ENCODE data around the gene USP10.

Gene USP10

GRCh38 chr16:84774810-84775209 lies 75.0 kb downstream of the USP10 start:
- DNase-seq (ENCODE audit: low read depth), result peak; percentile 54

DNA sequence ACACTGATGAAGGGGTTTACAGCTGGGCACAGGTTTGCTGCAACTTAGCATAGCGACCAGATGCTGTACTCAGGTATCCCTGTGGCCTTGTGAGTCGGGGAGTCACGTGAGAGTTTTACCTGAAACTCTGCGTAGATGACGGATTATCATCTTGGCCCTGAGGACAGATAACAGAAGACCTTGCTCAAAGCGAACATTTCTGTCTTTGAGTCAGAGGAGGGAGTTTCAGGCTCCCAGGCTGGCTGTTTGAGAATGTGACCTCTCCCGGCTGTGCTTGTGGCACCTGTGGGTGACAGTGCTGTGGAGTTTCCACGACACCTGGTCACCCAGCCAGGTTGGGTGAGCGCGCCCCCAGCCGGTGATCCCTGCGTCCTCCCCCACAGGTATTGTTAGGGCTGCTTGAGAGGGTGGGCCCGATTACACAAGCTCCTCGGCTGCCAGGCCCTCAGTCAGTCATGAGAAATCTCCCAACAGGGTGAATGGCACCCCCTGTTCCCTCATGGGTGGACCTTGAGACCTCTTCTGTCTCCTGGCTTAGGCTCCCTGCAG lies 75.5 kb downstream of the USP10 start:
- DNase-seq (ENCODE audit: low read depth), result no peak

- DNase-seq (ENCODE audit: low read depth), result no peak
Observed at GRCh38 chr16:84777435-84777834, 77.6 kb downstream of the USP10 start.

GRCh38 chr16:84778720-84779119 lies 78.9 kb downstream of the USP10 start:
- no peak for DNase-seq (ENCODE audit: low read depth)

DNA sequence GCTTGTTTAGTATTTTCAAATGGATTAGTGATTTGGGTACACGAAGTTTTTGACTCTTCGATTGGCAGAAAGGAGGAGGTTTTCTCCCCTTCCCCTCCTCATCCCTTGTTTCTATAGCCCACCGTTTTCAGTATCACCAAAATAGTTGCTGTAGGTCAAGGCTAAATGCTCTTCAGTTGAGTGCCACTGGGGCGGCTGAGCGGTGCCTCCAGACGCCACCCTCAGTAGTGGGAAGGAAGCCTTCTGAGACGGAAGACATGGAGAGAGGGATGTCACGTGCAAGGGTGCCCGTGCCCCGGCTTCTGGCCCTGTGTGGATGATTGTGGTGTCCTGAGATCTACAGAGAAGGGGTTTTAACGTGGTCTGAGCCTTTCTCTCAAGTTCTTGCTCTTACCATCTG lies 80.3 kb downstream of the USP10 start:
- DNase-seq (ENCODE audit: low read depth), result no peak

DNA sequence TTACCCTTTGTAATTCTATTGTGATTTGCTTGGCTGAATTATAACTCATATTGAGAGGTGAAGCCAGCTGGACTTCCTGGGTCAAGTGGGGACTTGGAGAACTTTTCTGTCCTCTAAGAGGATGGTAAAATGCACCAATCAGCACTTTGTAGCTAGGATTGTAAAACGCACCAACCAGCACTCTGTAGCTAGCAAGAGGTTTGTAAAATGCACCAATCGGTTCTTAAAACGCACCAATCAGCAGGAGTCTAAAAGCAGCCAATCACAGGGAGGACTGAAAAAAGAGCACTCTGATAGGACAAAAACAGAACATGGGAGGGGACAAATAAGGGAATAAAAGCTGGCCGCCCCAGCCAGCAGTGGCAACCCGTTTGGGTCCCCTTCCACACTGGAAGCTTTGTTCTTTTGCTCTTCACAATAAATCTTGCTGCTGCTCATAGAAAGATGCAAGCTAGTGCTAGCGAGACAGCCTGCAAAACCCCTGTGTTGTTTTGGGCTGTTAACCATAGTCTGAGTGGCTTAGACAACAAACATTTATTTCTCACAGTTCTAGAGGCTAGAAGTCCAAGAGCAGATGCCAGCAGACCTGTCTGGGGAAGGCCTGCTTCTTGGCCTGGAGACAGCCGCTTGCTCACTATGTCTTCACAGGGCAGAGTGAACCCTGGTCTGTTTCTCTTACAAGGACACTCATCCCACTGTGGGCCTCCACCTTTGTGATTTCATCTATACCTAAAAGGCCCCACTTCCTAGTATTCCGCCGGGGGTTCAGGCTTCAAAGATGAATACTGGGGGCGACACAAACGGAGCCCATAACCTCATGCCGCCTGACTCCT lies 81.0 kb downstream of the USP10 start:
- DNase-seq (ENCODE audit: low read depth), result no peak

- no peak for DNase-seq (ENCODE audit: low read depth)
Observed at GRCh38 chr16:84782846-84783245, 83.0 kb downstream of the USP10 start.

- DNase-seq (ENCODE audit: low read depth), result no peak
Observed at GRCh38 chr16:84785843-84786581, 86.2 kb downstream of the USP10 start.

DNA sequence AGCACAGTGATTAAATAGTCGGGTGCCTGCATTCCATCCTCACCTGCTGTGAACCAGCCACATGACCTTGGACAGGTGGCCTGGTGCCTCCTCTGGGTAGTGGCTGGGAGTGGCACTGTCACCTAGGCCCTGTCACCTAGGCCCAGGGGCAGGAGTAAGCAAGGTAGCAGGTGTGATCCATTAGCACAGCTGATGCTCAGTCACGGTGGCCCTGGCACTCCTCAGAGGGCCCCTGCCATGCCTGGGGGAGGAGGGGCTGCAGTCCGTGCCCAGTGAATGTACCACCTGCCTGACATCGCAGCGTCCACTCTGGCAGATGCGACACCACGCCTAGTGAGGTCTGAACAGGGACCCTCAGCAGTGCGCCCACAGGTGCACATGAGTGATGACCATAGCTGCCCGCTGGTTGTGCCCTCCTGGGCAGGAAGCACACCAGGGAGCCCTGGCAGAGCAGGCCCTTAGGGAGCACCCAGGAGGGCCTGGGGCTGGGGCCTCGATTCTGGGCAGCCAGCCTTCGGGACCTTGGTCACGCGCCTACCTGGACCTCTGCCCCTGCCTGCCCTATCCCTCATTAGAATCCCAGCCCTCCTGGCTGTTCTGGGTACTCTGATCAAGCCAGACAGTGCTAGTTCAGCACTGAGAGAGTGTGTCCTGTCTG lies 86.9 kb downstream of the USP10 start:
- no peak for DNase-seq (ENCODE audit: low read depth)

DNA sequence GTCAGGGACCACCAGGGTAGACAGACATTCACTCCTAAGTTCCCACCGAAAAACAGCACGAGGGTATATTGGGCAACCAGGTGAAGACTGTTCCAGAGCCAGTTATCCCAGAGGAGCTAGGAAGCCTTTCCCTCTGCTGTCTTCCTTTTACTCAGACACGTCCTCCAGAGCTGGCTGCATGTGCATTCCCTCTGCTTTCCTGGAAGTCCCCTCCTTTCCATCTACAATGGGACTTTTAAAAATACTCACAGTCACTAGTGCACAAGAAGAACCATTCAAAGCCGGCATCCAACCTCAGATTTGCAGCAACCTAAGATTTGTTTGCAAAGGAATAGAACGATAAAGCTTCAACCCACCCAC lies 87.4 kb downstream of the USP10 start:
- DNase-seq (ENCODE audit: low read depth), result no peak

GRCh38 chr16:84788920-84789391 lies 89.2 kb downstream of the USP10 start:
- peak; percentile 55 for DNase-seq (ENCODE audit: low read depth)

GRCh38 chr16:84789431-84789830 lies 89.6 kb downstream of the USP10 start:
- DNase-seq (ENCODE audit: low read depth), result no peak

DNA sequence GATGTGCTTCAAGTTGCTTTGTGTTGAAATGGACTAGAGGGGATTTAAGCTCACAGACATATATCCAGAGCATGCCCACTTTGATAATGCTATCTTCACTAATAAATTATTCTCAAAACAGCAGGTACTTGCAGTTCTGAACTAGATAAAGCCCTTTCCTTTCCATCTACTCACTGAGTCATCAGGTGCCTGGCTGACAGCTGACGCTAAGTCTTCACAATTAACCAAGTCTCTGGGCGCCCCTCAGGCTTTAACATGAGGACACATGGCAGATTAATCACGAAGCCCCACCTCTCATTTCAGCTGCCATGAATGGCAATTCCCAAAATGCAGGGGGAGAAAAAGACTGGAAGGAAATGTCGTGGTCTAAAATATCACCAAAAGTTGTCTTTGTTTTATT lies 90.5 kb downstream of the USP10 start:
- no peak for DNase-seq (ENCODE audit: low read depth)

- DNase-seq (ENCODE audit: low read depth), result no peak
Observed at GRCh38 chr16:84791088-84791487, 91.3 kb downstream of the USP10 start.

DNA sequence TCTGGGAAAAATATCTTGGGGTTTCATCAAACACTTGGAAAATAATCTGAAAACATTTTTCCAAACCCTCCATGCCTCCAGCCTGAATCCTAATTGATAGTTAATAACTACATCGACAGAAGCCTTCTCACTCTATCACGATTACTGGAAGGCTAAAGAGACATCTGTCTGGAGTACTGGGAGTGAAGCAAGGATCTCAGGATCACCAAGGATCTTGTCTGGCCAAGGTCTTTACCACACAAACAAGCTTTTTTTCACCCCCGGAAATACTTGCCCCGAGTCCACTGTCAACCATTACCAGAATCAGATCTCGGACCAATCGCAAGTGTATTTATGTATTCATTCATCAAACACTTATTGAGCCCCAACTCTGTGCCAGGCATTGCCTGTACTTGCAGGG lies 91.7 kb downstream of the USP10 start:
- no peak for DNase-seq (ENCODE audit: low read depth)

GRCh38 chr16:84794186-84794585 lies 94.4 kb downstream of the USP10 start:
- DNase-seq (ENCODE audit: low read depth), result no peak

DNA sequence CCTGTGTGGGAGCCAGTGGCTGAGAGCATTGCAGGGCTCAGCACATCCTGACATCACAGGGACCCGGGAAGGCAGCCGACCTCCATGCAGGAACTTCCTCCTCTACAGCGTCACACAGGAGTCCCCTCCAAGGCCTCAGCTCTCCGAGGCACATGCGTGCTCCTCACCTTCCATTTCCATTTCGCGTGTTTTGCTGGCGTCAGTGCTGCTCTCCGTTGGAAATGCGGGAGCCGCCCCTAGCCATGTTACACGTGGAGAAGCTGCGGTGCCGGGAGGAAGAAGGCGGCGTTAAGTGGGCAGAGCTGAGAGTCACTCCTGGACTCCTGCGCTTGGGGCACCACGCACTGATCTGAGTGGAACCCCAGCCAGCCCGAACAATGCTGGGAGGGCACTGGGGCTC lies 94.8 kb downstream of the USP10 start:
- DNase-seq (ENCODE audit: low read depth), result no peak

DNA sequence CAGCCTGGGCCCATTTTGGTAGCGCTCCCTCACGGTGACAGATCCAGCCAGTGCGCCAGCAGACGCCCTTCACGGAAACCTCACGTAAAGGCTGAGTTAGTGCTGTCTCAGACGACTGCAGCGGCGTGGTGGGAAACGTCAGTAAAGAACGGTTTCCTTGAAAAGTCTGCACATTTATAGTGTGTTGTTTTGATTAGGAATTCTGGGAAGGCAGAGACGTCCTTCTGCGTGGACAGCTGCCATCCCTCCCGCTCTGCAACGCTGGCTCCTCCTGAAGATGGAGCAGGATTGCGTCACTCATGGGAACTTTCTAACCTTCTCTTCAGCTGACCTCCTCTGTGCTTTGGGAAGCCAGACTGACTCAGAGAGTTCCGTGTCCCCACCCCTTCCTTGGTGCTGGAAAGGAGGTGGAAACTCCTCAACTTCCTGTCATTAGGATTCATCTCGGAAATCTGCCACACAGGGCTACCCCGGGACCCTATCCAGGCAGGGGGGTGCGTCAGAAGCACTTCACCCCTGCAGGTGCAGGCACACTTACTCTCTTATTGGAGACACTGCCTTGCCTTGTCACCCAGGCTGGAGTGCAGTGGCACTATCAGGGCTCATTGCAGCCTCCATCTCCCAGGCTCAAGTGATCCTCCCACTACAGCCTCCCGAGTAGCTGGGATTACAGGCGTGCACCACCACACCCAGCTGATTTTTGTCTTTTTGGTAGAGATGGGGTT lies 95.7 kb downstream of the USP10 start:
- DNase-seq (ENCODE audit: low read depth), result peak; percentile 41

- no peak for DNase-seq (ENCODE audit: low read depth)
Observed at GRCh38 chr16:84800158-84800978, 100.6 kb downstream of the USP10 start.

GRCh38 chr16:84803146-84803545 lies 103.3 kb downstream of the USP10 start:
- no peak for DNase-seq (ENCODE audit: low read depth)

DNA sequence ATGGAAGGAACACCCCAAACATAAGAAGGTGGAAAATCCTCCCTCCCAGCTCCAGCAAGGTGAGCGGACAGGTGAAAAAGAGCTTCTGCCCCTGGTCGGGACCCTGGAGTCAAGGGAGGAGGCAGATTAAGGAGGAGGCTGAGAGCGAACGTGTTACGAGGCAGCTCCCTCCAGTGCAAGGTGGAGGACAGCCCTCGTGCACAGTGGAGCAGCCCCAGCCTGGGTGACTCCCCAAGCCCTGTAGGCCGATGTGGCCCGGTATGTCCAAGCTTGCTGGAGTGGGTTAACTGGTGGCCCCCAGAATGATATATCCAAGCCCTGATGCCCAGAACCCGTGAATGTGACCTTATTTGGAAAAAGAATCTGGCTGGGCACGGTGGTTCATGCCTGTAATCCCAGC lies 104.5 kb downstream of the USP10 start:
- DNase-seq (ENCODE audit: low read depth), result no peak
